ENCODE results near the gene MDK.
A peak's percentile ranks its signal among the peaks of the same experiment; 100 is the strongest.

The MDK gene, protein sequence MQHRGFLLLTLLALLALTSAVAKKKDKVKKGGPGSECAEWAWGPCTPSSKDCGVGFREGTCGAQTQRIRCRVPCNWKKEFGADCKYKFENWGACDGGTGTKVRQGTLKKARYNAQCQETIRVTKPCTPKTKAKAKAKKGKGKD

DNA sequence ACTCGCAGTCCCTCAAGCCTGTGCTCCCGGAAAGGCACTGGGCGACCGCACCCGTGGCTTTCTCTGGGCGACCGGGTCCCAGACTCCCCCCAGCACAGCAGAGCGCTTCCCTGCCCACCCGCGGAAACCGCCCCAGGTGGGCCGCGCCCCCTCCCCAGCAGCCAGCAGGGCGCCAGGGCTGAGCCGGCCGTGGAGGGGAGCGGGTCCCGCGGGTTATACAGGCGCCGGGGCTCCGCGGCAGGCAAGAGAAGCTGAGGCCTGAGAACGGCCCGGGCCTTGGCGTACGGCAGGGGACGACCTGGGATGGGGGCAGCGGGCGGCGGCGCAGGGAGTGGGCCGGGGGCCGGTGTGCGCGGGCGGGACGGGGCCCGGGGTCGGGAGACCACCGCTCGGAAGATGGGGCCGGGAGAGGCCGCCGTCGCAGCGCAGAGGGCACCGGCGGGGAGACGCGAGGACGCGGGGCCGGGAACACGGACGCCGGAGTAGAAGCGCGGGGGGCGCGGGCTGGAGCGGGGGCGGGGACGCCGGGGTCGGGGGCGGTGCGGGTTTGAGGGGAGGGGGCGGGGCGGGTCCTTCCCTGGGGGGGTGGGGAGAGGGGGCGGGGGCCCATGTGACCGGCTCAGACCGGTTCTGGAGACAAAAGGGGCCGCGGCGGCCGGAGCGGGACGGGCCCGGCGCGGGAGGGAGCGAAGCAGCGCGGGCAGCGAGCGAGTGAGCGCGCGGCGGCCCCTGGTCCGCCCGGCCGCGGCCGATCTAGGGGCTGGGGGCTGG lies at the start of gene MDK:
MDK (plus strand) TSS at position 622 of the 771 bp plus-strand sequence. CDS start 389 bp downstream, outside the sequence.
- no peak for DNase-seq

DNA sequence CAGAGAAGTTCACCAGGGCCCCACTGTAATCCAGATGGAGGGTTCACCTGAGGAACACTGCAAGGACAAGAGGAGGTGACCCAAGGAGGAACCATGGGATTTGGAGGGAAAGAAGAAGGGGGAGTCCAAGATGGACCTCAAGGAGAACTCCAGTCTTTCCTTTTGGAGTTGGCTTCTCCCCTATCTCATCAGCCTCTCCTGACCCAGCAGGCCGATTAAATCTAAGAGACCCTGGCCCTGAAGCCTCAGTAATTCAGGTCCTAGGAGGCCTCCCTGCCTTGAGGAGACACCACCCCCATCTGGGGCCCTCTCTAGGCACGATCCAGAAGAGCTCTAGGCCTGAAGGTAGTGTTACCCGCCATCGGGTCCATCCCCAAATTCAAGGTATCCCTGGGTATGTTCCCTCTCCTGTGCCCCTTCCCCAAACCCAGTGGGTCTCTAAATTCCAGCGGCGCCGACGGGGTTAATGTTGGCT lies 49.3 kb upstream of the MDK start:
- no peak for DNase-seq

DNA sequence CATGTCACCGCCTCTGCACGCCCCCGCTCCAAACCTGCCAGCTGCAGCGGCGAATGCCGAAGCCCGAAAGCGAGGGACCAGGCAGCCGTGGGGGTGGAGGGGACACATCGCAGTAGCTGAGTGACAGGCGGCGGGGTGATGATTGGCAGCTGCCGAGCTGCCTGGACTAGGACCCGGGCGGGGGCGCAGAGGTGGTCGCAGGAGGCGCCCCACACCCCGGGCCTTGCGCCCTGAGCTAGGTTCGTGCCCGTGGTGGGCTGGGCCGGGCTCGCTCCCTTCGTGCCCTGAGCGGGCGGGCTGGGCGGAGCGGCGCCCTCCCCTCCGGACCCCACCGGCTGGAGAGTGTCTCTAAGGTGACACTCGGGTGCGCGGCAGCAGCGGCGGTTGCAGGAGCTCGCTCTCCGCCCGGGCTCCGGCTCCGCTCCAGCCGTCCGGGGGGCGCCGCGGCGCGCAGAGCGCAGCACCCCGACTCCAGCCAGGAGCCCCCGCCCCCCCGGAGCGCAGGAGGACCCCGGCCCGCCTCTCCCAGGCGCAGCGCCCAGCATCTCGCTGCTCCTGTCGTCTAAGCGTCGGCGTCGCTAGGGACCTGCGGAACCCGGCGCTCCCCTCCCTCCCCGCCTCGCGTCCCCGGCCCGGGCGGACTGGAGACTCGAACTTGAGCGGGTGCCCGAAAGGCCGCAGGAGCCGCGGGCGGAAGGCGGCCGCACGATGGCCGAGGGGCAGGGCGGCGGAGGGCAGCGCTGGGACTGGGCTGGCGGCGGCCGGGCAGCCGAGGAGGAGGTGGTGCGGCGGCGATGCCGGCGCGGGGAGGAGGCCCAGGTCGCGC lies 48.7 kb upstream of the MDK start:
- DNase-seq = no peak

DNA sequence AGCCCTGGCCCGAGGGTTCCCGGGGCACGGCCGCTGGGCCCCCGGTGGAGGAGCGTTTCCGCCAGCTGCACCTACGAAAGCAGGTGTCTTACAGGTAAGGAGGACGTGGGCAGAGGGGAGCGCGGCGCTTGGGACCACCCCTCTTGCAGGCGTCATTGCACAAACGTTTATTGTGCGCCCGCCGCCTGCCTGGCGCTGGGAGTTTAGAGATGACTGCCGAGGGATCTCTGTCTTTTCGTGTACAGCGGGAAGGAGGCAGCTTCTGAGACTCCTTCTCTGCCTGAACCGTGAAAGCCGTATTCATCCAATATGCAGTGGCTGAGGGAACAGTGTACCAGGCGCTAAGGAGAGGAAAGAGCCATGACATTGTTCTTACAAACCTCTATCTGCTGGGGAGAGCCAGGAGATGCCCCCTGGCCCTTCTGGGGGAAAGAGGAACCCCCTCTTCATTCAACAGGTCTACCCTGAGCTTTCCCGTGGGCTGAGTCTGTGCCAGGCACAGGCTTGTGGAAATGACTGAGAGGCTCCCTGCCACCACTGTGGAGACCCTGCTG lies 48.0 kb upstream of the MDK start:
- no peak for DNase-seq

DNA sequence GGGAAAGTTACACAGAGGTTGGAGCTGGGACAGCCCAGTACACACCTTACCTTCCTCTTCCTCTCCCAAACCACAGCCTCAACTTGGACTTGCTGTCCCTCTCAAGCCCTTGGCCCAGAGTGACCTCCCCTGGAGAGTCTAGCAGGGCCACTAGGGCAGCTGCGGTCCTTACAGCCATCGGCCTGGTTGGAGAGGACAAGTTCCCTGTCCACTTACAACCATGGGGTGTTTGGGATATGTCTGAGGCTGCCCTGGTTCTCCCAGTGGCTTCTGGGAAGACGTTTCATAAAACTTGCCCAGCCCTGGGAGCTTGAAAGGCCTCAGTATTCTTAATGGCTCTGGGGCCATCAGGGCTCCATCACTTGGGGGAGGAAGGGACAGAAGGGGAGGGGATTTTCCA lies 47.3 kb upstream of the MDK start:
- DNase-seq = no peak

DNA sequence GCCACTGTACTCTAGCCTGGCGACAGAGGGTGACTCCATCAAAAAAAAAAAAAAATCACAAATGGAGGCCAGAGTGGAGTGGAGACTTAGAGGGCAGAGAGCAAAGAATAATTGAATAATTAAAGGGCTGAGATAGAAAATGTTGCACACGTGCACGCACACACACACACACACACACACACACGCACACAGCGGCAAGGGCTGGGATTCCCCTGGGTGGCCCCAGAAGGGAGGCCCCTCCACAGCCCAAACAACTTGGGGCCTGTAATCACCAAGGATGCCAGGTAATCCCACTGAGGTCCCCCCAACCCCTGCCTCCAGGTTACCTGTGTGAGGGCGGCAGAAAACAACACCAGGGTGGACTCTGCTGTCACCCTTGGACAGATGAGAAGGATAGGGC lies 46.2 kb upstream of the MDK start:
- DNase-seq = no peak

DNA sequence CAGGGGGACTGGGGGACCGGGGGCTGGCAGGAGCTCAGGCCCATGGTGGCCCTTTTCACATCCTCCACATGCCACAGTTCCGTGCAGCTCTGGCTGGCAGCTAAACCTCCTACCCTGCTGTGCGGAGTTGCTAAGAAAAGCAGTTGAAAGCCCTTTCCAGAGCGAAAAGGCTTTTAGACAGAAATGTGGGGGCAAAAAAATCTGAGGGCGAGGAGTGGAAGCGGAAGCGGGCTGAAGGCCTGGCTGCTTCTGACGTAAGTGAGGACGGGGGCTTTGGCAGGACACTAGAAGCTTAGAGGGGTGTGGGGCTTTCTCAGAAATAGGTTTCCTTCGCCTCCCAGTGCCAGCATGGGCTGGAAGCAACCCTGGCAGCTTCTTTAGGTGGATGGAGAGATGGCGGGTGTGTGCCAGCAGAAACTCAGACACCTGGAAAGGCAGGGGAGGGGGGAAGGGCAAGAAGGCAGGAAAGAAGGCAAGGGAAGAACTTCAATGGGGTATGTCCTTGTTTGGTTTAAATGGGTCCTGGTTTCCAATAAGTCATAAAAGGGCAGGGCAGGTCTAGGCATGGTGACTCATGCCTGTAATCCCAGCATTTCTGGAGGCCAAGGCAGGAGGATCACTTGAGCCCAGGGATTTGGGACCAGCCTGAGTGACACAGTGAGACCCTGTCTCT lies 45.4 kb upstream of the MDK start:
- DNase-seq = no peak

DNA sequence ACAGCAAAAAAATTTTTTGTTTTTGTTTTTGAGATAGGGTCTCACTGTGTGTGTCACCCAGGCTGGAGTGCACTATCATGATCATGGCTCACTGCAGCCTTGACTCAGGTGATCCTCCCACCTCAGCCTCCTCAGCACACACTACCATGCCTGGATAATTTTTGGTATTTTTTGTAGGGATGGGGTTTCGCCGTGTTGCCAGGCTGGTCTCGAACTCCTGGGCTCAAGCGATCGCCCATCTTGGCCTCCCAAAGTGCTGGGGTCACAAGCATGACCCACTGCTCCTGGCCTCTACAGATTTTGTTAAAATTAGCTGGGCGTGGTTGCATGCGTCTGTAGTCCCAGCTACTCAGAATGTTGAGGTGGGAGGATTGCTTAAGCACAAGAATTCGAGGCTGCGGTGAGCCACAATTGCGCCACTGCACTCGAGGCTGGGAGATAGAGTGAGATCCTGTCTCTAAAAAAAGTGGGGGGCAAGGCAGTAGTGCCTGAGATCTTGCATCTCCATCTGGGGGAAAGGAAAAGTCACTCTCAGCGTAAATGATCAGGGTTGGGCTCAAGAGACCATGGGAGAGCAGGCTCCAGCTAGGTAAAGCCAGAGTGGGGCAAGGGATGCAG lies 44.8 kb upstream of the MDK start:
- no peak for DNase-seq

DNA sequence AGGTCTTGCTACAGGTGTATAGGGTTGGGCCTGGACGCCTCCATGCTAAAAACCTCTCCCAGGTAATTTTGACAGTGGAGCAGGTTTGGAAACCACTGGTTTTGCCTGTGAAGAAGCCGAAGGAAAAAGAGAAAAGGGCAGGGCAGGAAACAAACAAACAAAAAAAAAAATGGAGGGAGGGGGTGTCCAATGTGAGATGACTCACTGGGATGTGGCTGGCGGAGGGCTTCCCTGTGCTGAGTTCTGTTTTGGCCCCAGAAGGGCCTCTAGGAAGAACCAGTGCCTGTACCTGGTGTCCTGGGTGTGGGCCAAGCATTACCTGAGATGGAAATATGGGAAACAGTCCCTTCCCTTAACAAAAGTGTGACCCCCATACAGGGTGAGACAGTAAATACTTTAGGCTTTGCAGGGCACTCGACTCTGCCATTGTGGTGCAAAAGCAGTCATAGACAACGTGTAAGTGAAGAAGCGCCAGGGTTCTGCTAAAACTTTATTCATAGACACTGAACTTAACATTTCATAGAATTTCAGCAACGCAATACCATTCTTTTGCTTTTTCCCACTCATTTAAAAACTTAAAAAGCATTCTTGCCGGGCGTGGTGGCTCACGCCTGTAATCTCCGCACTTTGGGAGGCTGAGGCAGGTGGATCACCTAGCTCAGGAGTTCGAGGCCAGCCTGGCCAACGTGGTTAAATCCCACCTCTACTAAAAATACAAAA lies 43.7 kb upstream of the MDK start:
- no peak for DNase-seq

DNA sequence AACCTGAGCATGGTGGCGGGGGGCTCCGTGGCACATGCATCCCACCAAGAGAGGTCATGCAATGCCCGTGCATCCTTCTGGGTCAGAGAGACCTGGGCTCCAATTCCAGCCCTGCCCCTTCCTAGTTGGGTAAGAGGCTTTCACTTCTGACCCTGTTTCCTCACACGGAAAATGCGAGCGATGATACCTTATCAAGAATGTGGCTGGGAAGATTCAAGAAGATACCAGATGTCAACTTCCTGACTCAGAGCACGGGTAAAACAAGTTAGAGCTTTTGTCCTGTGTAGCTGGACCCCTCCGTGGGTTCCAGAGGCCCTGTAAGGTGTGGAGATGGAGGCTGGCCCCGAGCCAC lies 42.9 kb upstream of the MDK start:
- DNase-seq = no peak

DNA sequence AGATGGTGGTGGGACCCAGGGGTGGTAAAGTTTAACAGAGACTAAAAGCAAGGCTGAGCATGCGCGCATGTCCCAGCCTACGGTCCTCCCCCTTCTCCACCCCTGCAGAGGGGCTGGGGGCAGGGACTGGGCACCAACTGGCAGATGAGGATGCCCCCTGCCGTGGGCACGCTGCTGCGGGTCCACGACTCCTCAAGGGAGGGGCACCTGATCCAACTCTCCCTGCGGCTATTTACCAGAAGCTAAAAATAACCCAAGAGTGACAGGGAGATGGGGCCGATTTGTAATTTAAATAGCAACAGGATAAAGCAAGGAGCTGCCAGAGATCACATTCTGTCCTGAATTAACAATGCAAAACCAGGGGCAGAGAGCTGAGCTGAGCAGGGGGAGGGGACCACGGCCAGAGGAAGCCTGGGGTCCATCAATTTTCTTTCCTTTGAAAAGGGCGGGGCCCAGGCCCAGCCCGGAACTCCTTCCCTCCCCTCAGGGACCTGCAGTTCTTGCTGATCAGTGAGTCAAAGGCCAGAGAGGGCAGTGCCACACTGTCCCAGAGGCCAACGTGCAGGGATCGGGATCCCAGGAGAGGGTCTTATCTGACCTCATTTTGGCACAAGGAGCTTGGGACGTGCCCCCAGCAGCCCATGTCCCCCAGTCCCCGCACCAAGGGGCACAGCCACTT lies 42.3 kb upstream of the MDK start:
- no peak for DNase-seq

DNA sequence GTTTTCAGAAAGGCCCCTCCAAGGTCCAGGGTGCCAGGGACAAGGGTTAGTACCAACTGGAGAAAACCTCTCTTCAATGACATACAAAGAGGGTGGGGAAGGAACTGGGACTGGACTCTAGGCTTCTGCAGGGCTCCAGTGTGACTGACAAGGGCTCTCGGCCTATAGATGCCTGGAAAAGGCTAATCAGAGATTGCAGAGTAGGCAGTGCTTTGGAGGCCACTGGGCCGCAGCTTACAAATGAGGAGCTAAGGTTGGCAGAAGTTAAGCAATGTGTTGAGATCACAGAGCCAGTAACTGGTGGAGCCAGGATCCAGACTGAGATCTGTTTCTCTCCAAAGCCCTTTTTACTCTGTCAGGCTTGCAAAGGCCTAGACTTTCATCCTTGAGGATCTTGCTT lies 41.7 kb upstream of the MDK start:
- no peak for DNase-seq

DNA sequence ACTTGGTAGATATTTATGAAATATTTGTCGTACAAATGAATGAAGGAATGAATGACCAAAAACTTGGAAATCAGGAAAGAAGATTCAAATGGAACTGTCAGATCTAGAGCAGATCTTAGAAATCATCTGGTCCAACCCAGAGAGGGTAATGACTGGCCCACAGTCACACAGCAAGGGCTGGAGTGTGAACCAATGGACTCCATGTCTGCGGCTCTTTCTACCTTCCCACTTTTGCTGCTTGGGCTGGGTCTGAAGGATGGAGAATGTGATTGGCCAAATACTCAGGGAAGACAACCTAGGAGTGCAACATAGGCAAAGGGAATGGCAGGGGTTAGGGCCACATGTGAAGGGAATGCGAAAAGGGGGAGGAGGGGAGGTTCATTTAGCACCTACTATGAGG lies 40.0 kb upstream of the MDK start:
- no peak for DNase-seq

DNA sequence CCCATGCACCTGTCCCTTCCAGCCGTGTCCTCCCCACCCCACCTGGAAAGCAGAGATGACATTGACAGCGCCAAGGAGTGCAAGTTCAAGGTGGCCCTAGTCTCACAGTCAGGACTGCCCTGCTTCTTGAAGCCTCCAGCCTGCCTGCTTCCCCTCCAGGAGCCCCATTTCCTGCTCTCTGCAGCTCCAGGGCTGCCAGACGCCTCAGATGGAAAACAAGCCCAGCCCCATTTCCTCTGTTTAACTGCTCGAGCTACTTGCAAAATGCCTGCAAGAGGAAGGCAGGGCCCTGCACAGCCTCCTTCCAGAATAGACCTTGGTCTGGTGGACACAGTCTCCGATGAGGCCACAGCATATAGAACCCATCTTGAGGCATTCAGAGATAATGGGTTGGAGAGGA lies 39.2 kb upstream of the MDK start:
- no peak for DNase-seq

DNA sequence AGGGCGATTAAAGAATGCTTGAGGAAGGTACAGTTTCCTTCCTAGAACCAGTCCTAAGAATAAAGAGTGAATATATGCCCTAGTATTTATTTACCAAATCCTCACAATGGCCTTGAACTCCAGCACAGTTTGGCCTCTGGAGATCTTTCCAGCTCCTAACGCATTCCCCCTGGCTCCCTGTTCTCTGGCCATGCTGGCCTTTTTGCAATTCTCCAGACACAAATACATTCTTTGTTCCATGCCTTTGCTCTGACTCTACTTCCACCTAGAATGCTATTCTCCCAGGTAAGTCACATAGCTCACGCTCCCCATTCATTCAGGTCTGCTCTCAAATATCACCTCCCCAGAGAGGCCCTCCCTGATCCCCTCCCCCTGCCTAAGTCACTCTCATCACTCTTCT lies 37.9 kb upstream of the MDK start:
- no peak for DNase-seq

DNA sequence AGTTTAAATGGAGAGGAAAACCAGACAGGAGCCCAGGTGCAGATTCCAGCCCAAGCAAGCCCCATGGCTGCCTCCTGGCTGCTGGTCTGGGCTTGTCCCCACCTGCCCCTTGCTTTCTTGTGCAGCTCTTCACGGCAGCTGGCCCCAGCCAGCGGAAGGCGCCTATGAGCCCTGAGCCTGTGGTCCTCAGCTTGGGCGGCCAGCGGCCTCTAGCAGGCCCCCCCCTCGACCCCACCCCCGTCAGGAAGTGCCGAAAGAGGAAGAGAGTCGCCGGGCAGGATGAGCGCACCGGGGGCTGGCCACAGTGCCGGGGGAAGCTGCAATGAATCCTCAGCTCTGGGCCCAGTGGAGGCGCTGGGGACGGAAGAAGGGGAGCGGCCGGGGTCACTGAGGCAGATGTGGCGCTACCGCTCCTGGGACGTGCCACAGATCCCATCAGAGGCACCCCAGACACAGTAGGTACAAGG lies 36.3 kb upstream of the MDK start:
- DNase-seq = no peak

DNA sequence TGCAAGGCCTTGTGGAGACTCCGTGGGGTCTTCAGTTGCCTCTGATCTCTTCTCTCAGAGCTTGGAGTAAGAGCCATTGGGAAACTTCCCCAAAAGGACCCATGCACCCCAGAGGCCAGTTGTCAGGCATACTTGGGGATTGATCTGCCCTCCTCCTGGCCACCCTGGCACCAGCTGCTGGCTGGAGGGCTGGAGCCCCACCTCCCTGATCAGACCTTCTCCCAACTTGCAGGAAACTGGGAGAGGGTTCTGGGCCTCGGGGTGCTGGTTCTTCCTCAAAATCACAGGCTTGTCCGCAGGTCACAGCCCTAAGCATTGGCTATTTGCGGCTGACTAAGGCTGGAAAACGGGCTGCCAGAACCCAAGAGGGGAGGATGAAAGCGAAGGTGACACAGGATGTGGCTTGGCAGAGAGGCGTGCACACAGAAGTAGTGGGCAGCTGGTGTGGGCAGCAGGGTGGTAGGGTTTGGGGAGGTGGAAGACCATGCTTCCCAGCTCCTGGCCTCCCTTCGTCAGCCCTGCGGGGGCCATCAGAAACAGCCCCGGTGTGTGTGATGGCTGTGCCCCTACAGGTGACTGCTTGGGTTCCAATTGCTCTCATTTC lies 35.5 kb upstream of the MDK start:
- DNase-seq = no peak

DNA sequence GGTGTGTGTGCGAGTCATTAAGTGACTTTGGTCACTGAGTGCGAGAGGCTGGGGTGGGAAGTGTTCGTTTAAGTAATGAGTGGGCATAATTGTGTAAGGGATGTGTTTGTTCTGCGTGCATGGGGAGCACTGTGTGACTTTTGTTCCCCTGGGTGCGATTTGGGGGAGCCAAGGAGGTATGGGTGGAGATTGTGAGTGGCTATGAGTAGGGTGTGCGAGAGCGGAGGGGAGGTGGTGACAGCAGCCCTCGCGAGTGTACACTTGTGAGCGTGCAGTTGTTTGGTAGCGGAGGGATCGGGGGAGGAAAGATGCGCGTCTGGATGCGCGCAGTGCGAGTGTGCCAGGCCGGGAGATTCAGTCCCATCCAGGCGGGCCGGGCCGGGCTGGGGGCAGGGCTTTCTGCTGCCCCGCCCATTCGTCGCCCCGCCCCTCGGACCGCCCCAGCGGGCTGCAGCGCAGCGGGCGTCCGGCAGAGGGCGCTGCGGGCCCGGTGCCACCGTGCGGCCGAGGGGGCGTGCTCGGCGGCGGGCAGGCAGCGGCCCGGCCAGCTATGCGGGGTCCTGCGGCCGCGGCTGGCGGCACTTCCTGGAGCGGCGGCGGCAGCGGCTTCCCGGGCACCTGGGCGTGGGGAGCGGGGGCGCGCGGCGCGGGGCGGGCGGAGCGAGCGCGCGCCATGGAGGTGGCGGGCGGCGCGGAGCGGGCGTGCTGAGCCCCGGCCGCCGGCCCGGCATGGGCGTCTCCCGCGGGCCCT lies 34.4 kb upstream of the MDK start, which contains the start of gene DGKZ:
DGKZ (plus strand) TSS at position 578 of the 751 bp plus-strand sequence. CDS start 197 bp downstream, outside the sequence.
- DNase-seq = peak; percentile 75

DNA sequence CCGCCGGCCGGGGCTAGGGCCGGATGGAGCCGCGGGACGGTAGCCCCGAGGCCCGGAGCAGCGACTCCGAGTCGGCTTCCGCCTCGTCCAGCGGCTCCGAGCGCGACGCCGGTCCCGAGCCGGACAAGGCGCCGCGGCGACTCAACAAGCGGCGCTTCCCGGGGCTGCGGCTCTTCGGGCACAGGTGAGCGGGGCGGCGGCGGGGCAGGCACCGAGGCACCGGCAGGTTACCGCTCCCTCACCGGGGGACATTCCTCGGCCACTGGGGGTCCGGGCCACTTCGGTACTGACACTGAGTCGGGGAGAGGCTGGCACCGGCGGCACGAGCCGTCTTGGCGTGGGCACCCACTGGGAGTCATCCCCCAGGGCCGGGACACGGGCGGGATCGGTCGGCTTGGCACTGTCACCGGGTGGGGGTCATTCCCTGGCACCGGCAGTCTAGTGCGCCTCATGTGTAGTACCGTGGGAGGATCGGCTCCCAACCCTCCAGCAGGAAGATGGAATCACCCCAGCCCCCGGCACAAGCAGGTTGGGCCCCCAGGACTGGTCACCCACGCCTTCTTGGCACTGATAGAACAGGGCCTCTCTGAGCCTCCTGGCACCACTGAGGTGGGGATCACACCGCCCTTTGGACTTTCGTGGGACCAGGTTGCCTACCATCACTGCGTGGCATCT lies 33.7 kb upstream of the MDK start:
- DNase-seq = no peak

Data from NCI-H1048 (cell line).